NCI-H1105 (cell line): ENCODE measurements around the gene SELENON.

Source experiments
- DNase-seq: peaks from one replicate; lab custom pipeline; 2025; lab: John Stamatoyannopoulos, UW

The SELENON gene

GRCh38 chr1:25810341-25811299, 10.6 kb downstream of the SELENON start:
- peak; percentile 31 for DNase-seq

GRCh38 chr1:25811384-25812082, 11.5 kb downstream of the SELENON start:
- DNase-seq = no peak

DNA sequence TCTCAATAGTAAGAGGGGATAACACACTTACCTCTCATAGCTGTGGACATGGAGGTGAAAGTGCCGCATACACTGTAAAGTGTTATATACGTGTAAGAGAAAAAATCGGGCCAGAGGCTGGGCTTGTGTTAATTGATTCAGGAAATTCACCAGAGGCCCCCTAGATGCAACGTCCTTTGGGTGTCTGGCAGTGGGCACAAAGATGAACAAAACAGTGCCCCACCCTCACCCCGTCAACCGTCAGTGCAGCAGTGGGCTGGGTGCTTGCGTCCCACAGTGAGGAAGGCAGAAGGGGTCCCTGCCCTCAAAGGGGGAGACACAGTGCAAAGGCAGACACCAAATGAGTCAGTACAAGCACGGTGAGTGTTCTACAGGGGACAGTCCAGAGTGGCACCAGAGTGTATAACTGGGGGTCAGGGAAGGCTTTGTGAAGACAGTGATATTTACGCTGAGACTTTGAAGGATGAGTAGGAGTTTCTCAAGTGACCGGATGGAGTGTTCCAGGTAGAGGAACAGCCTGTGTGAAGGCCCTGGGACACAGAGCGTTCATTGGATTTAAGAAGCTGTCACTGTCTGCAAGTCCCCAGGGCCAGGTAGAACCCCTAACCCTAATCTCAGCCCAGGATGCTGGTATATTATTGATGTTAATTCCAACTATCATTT, 13.2 kb downstream of the SELENON start:
- no peak for DNase-seq

DNA sequence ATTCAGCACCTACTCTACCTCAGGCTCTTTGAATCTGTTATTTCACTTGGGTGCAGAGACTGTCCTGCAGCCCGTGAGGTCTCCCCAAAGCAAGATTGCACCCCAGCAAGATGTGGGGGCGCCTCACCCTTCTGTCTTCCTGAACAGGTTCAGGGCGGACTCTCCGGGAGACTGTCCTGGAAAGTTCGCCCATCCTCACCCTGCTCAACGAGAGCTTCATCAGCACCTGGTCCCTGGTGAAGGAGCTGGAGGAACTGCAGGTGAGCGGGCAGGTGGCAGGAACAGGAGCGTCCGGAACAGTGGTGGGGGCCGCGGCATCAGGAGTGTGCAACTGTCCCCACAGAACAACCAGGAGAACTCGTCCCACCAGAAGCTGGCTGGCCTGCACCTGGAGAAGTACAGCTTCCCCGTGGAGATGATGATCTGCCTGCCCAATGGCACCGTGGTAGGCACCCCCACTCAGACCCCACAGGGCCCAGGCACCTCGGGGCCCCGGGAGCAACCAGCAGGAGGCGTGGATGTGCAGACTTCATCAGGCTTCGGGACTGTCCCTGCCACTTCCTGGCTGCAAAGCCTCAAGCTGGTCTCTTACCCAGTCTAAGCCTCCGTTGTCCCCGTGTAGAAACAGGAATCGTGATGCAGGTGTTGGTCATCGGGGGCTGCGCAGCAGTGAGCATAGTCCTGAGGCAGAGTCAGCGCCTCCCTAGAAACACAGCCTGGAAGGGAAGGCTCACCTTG, 13.9 kb downstream of the SELENON start:
- no peak for DNase-seq

- DNase-seq = no peak
These were observed 14.6 kb downstream of the SELENON start for GRCh38 chr1:25814549-25815087.

- no peak for DNase-seq
These were observed 15.5 kb downstream of the SELENON start for GRCh38 chr1:25815208-25816111.

DNA sequence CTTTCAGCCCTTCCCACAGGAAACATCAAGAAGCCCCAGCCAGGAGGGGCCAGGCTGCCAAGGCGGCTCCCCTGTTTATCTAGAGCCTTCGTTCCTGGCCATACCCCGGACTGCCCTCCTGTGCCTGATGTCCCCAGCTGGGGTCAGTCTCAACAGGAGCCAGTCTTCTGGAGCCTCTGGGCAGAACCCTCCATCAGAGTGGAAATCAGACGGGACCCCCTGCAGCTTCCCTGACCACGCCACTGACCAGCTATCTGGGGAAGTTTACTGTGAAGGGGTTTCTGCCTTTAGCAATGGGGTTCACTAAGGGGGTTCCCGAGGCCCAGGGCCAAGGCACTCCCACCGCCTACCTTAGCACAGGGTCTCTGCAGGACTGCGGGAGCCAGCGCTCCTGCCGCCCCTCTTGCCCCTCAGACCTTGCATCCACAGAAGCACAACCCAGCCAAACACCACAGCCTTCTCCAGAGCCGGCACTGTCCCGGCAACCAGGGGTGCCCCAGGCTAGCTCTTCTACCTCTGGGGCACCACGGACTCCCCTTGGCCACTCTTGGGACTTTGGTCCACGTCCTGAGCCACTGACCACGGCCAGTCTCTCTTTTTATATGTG, 16.2 kb downstream of the SELENON start:
- no peak for DNase-seq

DNA sequence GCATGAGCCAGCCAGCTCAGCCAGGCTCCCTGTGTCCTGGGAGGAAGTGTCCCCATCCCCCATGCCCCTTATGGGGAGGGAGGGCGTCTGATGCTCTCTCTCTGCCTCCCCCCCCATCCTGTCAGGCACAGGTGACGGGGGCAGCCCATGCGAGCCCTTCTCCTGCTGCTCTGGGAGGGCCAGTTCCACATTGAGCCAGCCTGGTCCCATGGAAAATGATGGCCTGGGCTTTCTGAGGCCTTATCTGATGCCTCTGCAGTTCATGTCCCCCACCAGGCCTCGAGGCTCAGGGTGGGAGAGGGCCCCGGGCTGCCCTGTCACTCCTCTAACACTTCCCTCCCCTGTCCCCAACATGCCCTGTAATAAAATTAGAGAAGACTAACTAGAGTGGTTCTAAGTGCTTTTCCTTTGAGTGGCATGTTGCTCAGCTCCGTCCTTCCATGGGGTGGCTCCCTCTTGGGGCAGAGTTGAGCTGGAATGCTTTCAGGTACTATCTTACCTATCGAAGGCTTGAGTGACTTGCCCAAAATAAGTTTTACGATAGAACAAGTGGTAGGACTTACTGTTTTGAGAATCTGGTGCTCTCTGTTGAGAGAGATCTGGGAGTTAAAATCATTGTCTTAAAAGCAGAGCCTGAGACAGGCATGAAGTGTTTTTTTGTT, 18.0 kb downstream of the SELENON start:
- DNase-seq = peak; percentile 22

- no peak for DNase-seq
These were observed 18.6 kb downstream of the SELENON start for GRCh38 chr1:25818569-25818968.

DNA sequence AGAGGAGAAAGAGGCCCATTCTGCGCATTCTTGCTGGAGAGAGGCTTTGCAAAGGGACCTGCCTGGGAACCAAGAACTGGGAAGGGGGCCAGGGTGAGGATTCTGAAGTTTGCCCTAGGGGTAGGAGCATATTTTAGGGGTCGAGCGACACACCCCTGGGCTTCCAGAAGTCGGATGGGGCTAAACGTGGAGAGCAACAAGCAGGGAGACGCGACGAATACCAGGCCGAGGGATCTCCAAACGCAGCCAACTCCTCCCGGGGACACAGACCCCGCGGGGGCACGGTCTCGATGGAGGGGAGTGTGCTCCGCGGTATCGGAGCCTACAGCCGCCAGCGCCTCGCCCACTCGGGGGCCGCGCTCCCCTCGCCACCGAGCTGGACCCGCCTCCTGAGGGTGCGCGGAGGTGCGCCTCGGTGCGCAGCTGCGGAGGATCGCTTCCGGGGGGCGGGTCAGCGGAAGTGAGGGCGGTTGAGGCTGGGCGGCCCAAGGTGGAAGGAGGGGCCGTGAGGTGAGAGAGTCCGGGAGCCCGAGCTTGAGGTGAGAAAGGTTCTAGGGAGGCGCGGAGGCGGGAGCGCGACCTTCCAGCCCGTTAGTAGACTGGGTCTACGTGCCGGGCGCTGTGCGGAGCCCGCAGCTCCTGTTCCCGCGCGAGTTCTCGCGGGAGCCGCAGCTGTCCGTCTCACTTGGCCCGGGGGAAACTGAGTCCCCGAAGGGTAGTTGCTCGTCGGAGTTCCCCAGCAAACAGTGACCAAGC, 19.7 kb downstream of the SELENON start, which contains the start of gene MTFR1L:
TSS of gene MTFR1L (plus strand) at position 464 of the 756 bp plus-strand sequence. CDS start 3,151 bp downstream, outside the sequence.
- peak; percentile 86 for DNase-seq

DNA sequence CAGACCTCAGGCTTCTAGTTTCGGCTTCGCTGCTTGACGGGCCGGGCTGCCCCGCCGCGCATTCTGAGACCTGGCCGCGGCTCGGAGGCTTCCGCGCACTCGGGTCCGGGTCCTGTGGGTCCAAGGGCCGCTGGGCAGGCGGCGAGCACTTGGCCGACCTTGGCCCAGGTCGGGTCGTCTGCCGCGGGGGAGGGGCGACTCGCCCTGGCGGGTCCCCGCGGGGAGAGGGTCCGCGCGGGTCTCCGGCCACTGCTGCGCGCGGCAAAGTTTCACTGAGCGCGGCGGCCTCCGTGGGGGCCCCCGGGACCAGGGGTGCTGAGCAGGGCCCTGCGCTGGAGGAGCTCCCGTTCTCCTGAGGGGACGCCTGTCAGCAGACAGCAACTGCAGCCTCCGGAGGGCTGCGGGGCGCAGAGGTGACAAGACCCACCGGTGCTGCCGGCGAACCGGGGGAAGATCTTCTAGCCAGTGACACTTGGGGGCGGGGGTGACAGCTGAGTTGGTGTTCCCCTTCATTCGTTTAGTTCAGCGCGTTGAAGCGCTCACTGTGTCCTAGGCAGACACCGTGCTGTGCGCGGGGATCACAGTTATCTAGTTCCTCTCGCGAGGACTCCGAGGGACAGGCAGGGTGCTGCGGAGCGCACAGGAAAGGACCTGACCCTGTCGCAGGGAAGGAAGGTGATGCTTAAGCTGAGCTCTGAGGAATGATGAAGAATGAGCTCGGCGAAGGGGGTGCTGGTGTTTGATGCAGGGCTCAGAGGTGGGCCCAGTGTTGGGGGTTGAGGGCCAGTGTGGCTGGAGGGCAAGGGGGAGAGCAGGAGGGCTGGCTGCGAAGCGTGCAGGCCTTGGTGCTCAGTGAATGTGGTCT, 20.5 kb downstream of the SELENON start:
- no peak for DNase-seq

- DNase-seq = no peak
These were observed 21.1 kb downstream of the SELENON start for GRCh38 chr1:25821112-25821476.

DNA sequence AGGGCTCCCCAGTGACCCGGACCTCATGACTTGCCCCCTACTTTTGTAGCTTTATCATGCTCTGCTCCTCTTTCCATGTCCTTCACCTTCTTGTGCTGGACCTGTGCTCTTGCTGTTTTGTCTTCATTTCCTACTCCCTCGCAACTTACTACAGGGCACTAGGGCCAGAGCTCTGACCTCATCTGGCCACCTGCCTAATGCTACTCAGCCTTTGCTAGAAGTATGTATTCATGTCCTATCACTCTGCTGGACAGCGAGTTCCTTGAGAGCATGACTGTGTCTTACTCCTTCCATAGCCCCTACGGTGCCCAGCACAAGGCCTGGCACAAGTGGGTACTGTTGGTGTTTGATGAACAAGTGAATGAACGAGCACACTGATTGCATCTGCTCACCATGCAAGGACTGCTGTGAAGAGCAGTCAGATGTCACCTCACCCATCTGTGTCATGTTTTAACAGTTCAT, 21.7 kb downstream of the SELENON start:
- no peak for DNase-seq

DNA sequence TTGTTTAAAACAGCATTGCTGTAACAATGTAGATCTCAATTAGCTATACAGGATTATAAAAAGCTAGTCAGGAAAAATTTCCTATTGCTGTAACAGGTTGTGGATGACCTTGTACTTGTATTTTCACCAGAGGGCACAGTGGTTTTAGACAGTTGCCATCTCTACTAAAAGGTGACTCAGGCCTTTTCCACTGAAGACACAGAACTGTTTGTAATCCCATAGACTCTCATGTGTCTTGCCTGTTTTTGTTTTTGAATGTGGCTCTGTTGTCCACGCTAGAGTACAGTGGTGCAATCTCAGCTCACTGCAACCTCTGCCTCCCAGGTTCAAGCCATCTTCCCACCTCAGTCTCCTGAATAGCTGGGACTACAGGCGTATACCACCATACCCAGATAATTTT, 25.6 kb downstream of the SELENON start:
- no peak for DNase-seq

DNA sequence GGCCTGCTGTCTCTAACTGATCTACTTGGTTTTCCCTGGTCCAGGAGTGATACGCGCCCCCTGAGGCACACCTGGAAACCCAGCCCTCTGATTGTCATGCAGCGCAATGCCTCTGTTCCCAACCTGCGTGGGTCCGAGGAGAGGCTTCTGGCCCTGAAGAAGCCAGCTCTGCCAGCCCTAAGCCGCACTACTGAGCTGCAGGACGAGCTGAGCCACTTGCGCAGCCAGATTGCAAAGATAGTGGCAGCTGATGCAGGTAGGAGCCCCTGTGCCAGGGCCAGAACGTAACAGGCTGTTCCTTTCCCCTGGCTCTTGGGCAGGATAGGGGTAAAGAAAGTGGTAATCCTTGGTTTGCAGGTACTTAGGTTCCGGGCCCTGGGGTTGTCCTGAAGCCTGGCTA, 26.6 kb downstream of the SELENON start:
- DNase-seq = no peak

DNA sequence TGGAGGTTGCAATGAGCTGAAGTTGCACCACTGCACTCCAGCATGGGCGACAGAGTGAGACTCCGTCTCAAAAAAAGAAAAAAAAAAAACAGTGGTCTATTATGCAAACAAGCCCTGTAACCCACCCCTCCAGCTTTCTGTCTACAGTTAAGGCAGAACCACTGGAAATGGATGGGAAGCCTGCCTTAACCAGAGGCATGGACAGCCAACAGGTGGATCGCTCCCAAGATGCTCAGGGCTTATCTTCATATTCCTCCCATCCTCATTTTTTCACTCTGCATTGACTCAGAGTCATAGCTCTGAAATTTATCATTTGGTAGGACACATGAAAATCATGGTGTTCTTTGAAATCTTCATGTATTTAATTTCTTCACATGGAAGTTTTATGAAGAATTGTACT, 28.5 kb downstream of the SELENON start:
- DNase-seq = no peak

DNA sequence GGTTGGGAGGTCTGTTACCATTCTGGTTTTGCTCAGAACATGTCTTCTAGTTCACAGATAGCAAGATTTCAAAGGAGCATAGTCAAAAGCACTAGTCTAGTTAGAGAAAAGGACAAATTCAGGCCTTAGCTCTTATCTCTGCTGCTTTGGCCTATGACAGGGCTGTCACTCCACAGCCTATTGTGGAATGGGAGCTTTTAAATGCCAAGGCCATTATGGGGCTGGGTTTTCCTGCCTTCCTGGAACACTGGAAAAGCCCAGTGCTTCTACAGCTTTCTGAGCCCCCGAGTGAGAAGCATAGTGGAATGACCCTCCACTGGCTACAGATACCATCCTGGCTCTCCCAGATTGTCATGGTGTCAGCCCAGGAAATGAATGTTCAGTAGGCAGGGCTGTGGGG, 29.1 kb downstream of the SELENON start:
- no peak for DNase-seq
